Raji (cell line): ENCODE measurements around the gene CNNM3.
A peak's percentile ranks its signal among the peaks of the same experiment; 100 is the strongest.

Source experiments
- POLR2A ChIP-seq: IDR thresholded peaks from 2 replicates; pipeline ENCODE4 v1.6.1; 2011; ENCODE audit warnings: low read depth, low read length, control low read depth; ENCODE audit not compliant: insufficient read depth

The CNNM3 gene

GRCh38 chr2:96816127-96816835 lies at the start of gene CNNM3:
TSS of gene CNNM3 (plus strand) at chr2:96816268. CDS start at chr2:96816278, 10 bp downstream.
- peak; percentile 73 for TF ChIP-seq POLR2A

GRCh38 chr2:96767135-96767871 lies 48.8 kb upstream of the CNNM3 start:
- TF ChIP-seq POLR2A, result no peak

GRCh38 chr2:96768083-96768561 lies 47.9 kb upstream of the CNNM3 start:
- peak; percentile 39; the same call in 1 of the 2 replicates for TF ChIP-seq POLR2A

GRCh38 chr2:96769814-96770213 lies 46.3 kb upstream of the CNNM3 start:
- TF ChIP-seq POLR2A, result no peak

GRCh38 chr2:96770442-96771202 lies 45.4 kb upstream of the CNNM3 start:
- TF ChIP-seq POLR2A, result no peak

- no peak for TF ChIP-seq POLR2A
These were observed 44.1 kb upstream of the CNNM3 start for GRCh38 chr2:96771796-96772618.

- TF ChIP-seq POLR2A, result no peak
These were observed 43.0 kb upstream of the CNNM3 start for GRCh38 chr2:96772903-96773671.

GRCh38 chr2:96773922-96774321 lies 42.1 kb upstream of the CNNM3 start:
- TF ChIP-seq POLR2A, result peak; percentile 51; the same call in 1 of the 2 replicates

- no peak for TF ChIP-seq POLR2A
These were observed 40.9 kb upstream of the CNNM3 start for GRCh38 chr2:96775160-96775559.

GRCh38 chr2:96783388-96783787 lies 32.7 kb upstream of the CNNM3 start:
- no peak for TF ChIP-seq POLR2A

- TF ChIP-seq POLR2A, result no peak
These were observed 28.7 kb upstream of the CNNM3 start for GRCh38 chr2:96787411-96787810.

GRCh38 chr2:96788442-96789244 lies 27.4 kb upstream of the CNNM3 start:
- TF ChIP-seq POLR2A, result no peak

- no peak for TF ChIP-seq POLR2A
These were observed 26.8 kb upstream of the CNNM3 start for GRCh38 chr2:96789245-96789617.
